Skin epidermis (tissue), 12 donors: ENCODE data around the gene KBTBD12.

Source experiments
- H3K27ac ChIP-seq, 21 experiments: fragments of 200-600 bp; sonication (generic) in 11 of 21; one replicate each; pipeline ENCODE4 v1.5.0; 2020; ENCODE audit warnings: mild to moderate bottlenecking in 3 of 21, inconsistent platforms in 2 of 21, moderate library complexity in 2 of 21
- H3K4me3 ChIP-seq, 7 experiments: fragments of 200-600 bp; sonication (generic) in 2 of 7; one replicate each; pipeline ENCODE4 v1.5.0; 2020; ENCODE audit warnings: inconsistent platforms in 2 of 7, mild to moderate bottlenecking in 2 of 7, moderate library complexity in 1 of 7

Gene KBTBD12

GRCh38 chr3:127942613-127943012, 27.6 kb downstream of the KBTBD12 start:
- no peak overlapping the region for H3K27ac ChIP-seq
- no peak overlapping the region for H3K4me3 ChIP-seq

DNA sequence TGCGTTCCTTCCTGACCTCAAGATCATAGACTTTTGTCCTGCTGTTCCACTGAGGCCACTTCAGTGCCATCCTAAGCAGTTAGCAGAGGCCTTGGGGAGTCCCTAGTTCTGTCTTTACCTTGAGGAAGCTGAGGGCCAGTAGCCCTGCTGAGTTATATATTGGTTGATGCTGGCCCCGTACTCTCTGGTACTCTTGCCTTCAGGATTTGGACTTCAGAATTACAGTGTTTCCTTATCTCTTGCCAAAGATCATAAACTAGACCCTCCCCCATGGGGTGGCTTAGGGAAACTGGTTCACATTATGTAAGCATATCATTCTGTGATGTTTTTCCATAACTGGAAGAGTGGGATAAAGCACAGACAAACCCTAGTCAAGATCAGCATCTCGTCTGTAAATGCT, 33.2 kb downstream of the KBTBD12 start:
- H3K4me3 ChIP-seq = no peak overlapping the region
- no peak overlapping the region for H3K27ac ChIP-seq

DNA sequence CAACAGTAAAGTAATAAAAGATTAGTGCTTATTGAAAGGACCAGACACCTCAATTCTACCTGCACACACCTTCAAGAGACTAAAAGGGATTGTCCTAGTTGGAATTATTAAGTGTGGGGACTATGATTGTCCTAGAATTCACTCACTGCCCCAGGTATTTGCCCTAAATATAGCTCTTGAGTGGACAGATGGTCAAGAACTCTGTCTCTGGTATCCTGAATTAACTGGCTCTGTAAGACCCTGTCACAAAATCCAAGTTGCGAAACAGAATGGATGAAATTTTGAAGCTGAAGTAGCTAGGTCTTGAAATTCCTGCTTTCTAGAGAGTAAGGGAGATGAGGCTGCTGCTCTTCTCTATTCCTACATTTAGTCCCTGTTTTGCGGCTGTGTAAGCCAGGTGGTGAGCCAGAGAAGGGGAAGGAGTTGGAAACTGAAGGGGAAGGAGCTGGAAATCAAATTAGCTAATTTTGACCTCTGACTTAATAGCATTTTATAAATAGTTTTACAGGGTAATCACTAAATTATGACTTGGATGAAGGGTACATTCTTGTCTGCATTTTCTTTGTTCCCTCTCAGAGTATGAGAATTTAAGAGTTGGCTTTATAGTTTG, 34.5 kb downstream of the KBTBD12 start:
- no peak overlapping the region for H3K27ac ChIP-seq
- no peak overlapping the region for H3K4me3 ChIP-seq

DNA sequence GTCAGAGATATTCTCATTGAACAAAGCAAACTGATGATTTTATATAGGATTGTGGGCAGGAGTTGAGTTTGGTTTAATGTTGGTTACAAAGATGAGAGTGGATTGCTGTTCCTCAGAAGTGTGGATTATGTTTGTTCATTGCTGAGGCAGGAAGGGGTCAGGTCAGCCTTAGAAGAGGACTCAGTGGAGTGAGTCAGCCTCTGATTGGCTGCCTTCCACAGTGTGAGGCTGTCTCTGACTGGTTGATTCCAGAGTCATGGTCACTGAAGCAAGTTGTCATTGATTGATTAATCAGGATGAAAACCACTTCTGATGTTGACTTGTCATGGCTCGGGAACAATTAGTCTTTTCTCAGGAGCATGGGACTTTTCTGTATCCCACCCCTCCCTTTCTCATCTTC, 36.2 kb downstream of the KBTBD12 start:
- no peak overlapping the region for H3K27ac ChIP-seq
- no peak overlapping the region for H3K4me3 ChIP-seq

DNA sequence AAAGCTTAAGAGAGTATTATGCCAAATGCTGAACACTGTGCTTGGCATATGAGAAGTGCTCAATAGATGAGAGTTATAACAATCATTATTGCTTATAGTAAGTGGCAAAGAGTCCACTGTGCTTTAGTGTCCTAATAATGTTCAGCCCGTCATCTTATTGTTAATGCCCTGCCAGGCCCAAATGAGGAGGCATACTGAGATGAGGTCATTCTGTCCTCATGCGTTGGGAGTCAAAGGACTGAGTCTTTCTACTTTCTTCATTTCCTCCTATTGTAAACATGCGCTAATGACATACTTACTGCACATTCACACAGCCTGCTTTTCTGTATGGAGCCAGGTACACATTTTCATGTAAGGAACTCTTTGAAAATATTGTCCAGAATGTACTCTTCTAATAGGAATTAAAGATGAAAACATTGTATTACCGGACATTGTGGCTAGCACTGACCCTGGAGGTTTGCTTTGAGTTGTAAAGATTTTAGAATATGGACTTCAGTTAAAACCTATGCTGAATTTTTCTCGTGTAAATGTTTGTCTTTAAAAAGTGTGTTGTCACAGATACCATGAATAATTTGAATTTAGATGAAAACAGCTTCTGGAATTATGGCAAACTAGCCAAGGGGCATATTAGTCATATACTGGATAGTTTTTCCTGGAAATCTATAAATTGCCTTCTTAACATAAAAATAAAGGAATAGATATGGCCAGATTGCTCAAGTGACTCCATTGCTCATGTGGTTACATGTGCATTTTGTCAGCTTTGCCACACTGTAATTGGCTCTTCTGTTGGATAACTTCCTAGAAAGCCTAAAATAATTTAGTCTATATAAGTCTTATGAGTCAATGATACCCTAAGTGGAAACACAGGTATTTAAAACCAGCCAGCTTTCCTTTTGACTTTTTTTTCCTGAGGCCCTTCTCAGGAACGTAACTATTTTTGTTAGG, 38.3 kb downstream of the KBTBD12 start:
- Histone ChIP-seq H3K27ac (no peak overlapping the region), H3K4me3 (no peak overlapping the region)

DNA sequence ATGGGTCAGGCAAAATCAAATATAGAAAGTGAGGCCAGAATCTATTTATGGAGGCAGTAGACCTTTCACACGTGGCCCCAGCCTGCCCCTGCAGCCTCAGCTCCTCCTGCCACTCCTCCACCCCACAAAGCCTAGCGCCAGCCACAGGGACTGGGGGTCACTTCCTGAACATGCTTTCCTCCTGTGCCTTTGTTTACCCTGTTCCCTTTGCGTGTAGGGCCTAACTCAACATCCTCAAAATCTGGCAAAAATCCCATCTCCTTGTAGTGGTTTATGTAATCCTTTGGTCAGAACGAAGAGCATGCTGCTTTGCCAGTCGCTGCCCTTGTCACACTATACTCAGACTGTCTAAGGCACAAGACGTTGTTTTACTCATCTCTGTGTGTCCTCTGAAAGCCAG, 39.6 kb downstream of the KBTBD12 start:
- Histone ChIP-seq H3K4me3 (no peak overlapping the region), H3K27ac (no peak overlapping the region)

DNA sequence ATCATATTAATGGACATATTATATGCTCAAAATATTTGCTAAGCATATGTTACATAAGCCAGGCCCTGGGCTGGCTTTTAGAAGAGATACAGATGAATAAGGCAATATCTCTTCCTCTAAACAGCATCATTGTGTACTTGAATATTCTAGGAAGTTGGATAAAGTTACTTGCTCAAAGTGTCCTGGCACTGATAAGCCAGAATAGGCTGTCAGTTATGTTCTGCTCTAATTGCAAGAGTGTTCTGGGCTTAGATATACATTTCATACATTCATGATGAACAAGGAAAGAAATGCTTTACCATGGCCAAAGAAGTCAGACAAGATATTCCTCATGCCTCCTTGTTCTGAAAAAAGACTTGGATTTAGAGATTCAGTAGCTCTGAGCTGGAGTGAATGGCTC, 40.7 kb downstream of the KBTBD12 start:
- Histone ChIP-seq H3K4me3 (no peak overlapping the region), H3K27ac (no peak overlapping the region)

DNA sequence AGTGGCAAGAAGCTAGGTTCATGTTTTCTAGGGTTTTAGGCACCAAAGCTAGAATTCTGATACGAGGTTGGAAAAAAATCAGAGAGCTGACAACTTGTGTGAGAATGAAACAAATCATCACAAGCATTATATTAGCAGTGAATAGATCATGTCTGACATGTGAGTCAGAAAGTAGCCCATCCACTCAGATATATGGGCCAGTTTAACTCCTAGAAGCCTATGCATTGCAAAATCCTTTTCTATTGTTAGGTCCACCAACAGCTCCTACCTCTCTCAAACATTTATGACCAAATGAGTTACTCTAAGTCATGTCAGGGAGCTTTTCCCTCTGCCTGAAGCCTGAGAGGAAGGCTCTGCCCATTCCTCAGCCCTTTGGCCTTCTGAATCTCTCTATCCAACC, 44.0 kb downstream of the KBTBD12 start:
- no peak overlapping the region for H3K27ac ChIP-seq
- H3K4me3 ChIP-seq = no peak overlapping the region

- Histone ChIP-seq H3K4me3 (no peak overlapping the region), H3K27ac (no peak overlapping the region)
Measured at GRCh38 chr3:127959873-127960272, 44.8 kb downstream of the KBTBD12 start.

DNA sequence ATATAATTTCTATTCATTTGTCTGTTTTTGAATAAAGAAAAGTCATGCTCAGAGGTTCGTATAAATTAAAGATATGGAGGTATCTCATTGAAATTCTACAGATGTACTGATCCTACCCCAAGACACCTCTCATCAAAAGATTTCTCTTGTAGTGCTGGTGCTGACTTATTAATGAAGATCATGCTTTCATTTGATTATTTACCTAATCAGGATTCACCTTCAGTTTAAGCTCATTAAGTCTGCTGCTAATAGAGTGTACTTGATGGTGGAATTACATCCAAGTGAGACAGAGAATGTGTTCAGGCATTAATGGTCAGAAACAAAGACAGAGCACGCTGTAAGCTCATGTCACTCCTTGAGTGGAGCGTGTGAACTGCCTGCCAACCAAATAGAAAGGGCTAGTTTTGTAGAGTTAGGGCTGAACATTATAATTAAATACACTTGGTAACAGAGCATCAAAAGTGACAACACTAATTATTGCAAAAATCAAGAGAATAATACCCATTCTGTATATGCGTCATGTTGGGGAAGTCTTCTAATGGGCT, 45.5 kb downstream of the KBTBD12 start:
- Histone ChIP-seq H3K4me3 (no peak overlapping the region), H3K27ac (no peak overlapping the region)

DNA sequence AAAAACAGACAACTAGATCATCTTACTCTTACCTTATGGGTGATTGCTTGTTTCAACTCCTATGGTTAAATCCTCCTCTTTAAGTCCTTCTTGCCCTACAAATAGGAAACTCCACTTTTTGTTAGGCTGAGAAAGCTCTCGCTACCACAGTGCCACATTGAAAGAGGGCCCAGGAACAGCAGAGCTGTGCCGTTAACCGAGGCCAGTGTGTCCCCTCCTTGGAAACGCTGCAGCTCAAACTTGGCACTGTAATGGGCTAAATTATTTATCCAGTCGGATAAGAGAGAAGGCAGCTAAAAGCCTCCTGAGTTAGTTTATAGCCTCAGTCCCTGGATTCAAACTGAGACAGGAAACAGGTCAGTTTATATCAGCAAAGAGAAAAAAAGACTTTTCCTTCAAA, 46.1 kb downstream of the KBTBD12 start:
- Histone ChIP-seq H3K27ac (no peak overlapping the region), H3K4me3 (no peak overlapping the region)

DNA sequence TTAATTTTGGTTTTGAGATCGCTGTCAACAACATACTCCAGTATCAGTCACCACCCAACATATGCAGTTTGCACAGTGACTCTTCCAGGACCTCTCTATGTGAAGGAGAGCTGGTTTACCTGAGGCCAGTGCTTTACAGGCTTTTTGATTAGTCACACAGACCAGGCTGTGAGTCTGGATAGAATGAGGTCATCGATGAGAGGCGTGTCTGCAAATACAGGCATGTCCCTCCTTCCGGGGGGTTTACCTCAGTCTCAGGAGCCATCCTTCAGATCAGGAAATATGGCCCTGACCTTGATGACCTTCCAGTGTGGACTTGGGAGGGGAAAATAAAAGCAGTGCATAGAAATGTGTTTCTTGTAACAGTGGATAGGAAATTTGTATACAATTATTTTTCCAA, 46.9 kb downstream of the KBTBD12 start:
- H3K4me3 ChIP-seq = no peak overlapping the region
- no peak overlapping the region for H3K27ac ChIP-seq

DNA sequence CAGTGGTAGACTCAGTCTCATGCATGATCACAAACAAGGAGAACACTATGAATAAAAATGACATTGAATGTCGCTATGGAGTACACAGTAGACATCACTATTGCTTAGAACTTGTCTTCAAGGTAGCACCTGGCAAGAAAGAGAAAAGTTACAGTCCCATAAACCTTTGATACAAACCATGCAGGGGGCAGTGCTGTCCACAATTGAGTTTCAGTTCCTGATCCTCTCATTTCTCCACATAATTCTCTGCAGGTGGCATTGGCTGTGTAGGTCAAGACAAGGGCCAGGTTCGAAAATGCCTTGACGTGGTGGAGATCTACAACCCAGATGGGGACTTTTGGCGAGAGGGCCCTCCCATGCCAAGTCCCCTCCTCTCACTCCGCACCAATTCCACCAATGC, 47.9 kb downstream of the KBTBD12 start:
- Histone ChIP-seq H3K4me3 (no peak overlapping the region), H3K27ac (no peak overlapping the region)

DNA sequence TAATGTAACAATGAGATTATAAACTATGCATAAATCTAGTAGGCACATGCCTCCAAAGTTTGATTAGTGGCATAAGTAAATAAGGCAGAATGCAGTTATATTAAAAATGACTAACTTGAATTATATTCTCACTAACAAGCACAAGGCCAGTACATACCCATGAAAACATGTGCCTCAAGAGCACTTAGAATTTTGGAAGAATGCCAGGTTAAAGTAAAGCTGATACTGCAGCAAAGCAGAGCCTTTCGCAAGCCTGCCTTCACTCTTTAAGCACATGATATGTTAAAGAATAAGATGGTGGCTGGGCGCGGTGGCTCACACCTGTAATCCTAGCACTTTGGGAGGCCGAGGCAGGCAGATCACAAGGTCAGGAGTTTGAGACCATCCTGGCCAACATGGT, 49.0 kb downstream of the KBTBD12 start:
- H3K27ac ChIP-seq = no peak overlapping the region
- no peak overlapping the region for H3K4me3 ChIP-seq

- Histone ChIP-seq H3K27ac (no peak overlapping the region), H3K4me3 (no peak overlapping the region)
Measured at GRCh38 chr3:127964816-127965215, 49.8 kb downstream of the KBTBD12 start.

DNA sequence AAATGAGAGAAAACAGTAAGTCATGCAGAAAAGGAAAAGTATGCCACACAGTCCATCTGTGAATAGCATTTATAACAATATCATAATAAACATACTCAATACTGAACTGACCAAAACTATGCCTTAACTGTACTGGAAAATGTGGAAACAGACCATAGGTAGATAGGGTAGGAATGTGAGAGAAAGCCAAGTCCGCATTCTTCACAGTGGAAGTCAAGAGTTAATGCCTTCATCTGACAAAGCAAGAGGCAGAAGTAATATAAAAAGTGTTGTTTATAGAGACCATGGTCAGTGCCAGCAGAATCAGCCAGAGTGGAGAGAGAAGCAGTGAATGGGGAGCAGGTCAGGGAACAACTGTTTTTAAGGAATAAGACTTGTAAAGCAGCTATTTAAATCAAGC, 52.3 kb downstream of the KBTBD12 start:
- no peak overlapping the region for H3K27ac ChIP-seq
- H3K4me3 ChIP-seq = no peak overlapping the region

DNA sequence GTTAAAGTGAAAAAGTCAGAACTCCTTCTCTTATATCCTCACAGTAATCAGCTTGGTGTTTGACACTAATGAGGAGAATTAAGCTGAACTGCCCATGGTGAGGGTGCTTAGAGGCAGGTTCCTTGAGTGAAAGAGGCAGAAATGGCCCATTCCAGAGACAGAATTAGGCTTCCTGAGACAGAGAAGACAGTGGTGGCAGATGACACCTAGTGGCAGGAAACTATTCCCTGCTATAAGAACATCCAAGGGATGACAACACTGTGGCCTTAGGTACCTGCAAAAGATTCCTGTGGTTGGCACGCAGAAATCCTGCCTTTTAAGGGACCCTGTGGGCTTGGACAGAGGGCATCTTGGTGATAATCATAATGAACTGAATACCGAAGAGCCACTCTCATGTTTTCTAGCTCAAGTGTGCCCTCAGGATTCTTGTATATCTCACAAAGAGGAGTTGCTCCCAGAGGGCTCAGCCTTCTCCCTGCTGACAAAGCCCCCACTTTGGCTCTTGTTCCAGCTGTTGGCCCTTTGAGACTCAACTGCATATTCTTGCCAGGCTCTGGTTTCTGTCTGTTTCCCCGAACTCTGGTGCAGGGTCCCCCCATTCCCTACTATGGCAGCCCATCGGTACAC, 56.0 kb downstream of the KBTBD12 start:
- no peak overlapping the region for H3K4me3 ChIP-seq
- H3K27ac ChIP-seq = no peak overlapping the region

DNA sequence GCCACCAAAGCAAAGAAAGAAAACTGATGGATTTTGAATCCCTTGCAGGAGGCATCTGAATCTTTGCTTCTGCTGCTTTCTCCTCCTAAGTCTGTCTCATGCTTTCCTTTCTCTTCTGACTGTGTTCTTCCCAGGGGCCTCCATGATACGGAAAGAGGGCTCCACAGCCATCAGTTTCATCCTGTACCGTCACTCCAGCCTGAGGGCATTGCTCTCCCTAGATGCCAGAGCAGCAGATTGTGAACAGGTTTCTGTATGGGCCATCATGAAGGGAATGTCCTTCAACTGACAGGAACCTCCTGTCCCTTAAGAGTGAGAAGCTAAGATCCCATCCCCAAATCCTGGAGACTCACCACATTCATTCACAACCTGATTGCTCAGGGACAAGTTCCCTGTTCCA, 59.2 kb downstream of the KBTBD12 start:
- no peak overlapping the region for H3K27ac ChIP-seq
- no peak overlapping the region for H3K4me3 ChIP-seq

- Histone ChIP-seq H3K27ac (no peak overlapping the region), H3K4me3 (no peak overlapping the region)
Measured at GRCh38 chr3:127975153-127976029, 60.4 kb downstream of the KBTBD12 start.

- no peak overlapping the region for H3K4me3 ChIP-seq
- H3K27ac ChIP-seq = no peak overlapping the region
Measured at GRCh38 chr3:127978636-127979035, 63.6 kb downstream of the KBTBD12 start.
